KG1 (cell line): ENCODE data around the gene MAP3K12.
"Not testable (repeated sequence)": the region's sequence is repeated elsewhere in the genome, so short reads cannot be mapped to it uniquely, and the experiment has no call there.

Experiments
- DNase-seq: peaks from one replicate; lab custom pipeline; 2025; lab: John Stamatoyannopoulos, UW

Gene MAP3K12, protein sequence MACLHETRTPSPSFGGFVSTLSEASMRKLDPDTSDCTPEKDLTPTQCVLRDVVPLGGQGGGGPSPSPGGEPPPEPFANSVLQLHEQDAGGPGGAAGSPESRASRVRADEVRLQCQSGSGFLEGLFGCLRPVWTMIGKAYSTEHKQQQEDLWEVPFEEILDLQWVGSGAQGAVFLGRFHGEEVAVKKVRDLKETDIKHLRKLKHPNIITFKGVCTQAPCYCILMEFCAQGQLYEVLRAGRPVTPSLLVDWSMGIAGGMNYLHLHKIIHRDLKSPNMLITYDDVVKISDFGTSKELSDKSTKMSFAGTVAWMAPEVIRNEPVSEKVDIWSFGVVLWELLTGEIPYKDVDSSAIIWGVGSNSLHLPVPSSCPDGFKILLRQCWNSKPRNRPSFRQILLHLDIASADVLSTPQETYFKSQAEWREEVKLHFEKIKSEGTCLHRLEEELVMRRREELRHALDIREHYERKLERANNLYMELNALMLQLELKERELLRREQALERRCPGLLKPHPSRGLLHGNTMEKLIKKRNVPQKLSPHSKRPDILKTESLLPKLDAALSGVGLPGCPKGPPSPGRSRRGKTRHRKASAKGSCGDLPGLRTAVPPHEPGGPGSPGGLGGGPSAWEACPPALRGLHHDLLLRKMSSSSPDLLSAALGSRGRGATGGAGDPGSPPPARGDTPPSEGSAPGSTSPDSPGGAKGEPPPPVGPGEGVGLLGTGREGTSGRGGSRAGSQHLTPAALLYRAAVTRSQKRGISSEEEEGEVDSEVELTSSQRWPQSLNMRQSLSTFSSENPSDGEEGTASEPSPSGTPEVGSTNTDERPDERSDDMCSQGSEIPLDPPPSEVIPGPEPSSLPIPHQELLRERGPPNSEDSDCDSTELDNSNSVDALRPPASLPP

DNA sequence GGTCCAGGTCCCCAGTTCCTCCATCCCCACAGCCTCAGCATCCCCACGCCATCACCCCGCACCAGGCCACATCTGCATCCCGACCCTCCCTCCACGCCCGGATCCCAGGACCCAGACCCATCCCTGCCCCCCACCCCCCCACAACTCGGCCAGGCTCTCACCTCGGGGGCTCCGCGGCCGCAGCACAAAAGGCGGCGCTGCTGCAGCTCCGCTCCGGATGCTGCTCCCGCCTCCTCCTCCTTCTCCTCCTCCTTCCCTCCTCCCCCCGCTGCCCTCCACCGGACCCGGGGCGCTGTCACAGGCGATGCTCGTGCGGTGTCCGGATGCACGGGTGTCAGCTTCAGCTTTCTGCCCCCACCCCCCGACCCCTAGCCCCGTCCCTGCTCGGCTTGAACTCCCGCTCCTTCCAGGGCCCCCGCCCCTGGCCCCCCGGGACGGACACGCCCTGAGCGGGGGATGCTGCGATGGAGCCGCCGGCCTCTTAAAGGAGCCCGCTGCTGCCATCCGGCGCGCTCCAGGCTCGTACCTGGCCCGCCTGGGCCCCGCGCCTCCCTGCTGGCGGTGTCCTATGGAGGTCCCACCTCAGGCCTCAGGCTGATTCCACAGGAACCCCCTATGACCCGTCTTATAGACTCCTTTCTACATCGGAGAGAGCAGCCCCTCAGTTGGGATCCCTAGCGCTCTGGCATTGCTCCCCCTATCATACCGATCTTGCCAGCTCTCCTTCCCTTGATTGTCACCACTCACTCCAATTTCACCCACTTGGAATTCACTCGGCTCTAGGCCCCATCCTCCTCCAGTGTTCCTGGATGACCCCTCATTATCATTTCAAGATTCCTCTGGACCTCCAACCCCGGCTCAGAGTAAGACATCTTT lies at the start of gene MAP3K12:
MAP3K12 (minus strand) TSS at position 193 of the 876 bp plus-strand sequence. CDS start 12,067 bp downstream, outside the sequence.
- DNase-seq, result no peak

DNA sequence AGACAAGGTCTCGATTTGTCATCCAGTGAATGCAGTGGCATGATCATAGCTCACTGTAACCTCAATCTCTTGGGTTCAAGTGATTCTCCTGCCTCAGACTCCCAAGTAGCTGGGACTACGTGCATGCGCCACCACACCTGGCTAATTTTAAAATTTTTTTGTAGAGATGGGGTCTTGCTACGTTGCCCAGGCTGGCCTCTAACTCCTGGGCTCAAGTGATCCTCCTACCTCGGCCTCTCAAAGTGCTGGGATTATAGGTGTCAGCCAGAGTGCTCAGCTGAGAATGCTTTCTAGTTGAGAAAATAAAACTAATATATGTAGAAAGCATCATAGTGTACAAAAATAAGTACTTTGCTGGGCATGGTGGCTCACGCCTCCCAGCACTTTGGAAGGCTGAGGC lies 49.1 kb upstream of the MAP3K12 start:
- not testable (repeated sequence) for DNase-seq

DNA sequence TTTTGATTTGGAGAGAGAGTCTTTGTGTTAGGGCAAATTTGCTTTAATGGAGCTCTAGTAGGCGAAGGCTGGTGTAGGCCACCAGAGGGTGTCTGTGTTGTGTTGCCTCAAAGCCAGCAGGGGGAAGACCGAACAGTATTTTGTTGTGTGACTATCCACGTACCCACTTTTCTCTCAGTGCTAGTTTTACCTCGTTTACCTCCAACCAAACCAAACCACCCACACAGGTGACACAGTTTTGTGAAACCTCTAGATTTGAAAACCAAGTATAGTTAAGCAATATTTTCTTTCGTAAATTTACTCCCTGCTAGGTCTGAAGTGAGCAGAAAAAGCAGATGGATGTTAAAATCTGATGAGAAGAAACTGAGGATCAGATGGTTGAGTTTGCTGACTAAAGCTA lies 44.3 kb upstream of the MAP3K12 start:
- no peak for DNase-seq

DNA sequence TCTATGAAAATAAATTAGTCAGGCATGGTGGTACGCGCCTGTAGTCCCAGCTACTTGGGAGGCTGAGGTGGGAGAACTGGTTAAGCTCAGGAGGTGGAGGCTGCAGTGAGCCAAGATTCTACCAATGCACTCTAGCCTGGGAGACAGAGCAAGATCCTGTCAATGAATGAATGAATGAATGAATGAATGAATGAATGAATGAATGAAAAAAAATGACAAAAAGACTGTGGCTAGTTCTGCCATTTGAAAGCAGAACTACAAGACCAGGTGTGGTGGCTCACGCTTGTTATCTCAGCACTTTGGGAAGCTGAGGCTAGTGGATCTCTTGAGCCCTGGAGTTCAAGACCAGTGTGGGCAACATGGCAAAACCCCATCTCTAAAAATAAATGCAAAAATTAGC lies 40.3 kb upstream of the MAP3K12 start:
- no peak for DNase-seq

DNA sequence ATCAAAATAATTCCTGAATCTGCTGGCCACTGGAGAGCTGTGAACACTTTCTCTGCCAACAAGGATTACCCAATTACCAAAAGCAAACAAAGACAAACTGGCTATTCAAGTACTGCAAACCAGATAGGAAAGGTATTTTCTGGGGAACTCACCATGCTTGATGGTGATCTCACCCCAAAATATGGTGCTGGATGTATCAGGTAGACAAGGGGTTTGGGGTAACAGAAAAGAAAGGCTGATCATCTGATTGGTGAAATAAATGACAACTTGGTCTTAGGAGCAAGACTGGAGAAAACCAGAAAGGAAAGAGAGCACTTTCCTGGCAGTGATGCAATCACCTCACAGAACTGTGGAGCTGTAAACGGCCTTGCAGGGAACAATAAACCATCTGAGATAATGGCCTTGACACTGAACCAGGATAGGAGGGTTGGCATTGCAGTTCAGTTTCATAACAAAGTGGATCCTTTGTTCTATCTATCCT lies 39.0 kb upstream of the MAP3K12 start:
- DNase-seq, result no peak

DNA sequence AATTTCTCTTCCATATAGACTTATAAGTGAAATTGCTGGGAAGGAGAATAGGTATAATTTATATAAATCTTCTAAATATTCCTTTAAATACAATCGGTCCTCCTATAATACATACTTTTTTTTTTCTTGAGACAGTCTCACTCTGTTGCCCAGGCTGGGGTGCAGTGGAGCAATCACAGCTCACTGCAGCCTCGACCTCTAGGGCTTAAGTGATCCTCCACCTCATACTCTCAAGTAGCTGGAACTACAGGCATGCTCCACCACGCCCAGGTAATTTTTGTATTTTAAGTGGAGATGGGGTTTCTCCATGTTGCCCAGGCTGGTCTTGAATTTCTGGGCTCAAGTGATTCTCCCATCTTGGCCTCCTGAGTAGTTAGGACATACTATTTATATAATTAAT lies 37.7 kb upstream of the MAP3K12 start:
- DNase-seq, result no peak

DNA sequence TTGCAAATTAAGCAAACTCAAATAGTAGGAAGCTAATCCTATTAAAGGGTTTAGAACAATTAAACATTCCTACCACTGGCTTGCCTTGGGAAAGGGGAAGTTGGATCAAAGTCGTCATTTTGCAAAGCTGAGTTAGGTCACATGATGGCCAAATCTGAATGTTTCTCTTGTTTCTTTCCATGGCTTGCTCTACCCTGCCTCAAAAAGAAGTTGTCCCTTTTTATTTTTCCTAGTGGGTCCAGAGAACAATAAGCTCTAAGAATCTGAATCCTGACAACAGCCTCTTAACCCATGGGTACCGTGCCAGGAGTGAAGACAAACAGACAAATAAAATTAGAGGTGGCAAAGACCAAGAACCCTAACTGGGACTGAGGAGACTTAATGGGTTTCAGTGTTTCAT lies 34.2 kb upstream of the MAP3K12 start:
- no peak for DNase-seq

DNA sequence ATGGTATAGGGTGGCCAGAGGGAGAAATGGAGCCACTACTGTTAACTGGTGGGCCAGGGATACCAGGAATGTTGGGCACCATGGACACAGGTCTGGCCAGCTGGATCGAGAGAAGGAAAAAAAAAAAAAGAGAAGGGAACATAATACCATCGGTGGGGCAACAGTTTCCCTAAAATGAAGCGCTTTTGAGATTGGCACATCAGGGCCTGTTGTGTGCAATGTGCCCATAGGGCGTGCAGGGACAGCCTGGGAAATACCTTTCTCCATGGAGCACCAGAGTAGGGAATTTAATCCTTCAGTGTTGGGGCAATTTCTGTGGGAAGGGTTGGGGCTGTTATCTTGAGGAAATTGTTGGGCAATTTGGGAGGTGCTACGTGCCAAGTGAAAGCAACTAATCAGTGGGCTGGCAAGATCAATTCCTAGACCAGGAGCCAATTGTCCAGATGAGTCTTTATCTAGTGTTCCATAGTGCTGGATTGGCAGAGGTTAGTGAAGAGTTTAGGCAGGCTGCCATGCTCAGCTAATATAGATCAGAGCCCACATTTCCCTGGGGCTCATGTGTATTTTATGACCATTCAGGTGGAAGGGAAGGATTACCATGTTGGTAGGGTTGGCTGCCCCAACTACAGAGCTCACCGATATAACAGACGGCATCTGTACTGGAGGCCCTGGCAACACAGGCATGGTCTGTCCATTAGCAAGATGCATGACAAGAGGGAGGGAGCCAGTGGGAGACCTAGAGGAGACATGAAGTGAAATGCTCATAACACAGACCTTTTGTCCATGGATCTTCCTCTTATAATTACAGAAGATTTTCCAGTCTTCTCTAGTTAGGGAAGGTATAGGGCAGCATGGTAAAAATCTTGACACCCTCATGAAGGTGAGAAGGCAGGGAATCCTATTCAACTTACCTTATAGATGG lies 33.5 kb upstream of the MAP3K12 start:
- no peak for DNase-seq

DNA sequence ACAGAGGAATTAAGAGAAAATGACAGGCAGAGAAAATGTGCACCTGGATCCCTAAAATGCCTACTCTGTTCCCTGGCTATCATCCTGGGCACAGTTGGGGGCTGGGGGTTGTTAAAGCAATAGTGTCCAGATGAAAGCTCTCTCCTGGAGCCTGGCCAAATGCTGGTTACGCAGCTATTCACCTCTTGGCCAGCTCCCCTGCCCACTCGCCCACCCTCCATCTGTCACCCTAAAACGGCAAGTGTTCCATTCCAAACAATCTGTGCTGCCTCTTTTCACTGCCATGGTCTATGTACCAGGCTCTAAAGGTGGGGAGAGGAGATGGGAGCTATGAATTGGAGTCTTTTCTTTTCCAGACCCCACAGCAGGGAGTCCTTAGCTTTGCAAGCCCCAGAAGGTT lies 32.8 kb upstream of the MAP3K12 start:
- DNase-seq, result no peak

DNA sequence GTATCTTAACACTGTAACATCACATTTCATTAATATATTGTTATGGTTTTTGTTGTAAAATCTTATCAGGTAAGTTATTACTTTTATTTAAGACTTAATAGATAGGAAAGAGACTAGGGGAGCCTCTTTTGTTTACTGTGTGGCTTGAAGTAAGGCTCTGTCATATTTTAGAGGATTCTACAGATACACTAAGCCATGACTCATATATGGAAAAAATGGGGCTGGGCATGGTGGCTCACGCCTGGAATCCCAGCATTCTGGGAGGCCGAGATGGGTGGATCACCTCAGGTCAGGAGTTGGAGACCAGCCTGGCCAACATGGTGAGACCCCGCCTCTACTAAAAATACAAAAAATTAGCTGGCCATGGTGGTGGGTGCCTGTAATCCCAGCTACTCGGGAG lies 31.7 kb upstream of the MAP3K12 start:
- DNase-seq, result no peak

DNA sequence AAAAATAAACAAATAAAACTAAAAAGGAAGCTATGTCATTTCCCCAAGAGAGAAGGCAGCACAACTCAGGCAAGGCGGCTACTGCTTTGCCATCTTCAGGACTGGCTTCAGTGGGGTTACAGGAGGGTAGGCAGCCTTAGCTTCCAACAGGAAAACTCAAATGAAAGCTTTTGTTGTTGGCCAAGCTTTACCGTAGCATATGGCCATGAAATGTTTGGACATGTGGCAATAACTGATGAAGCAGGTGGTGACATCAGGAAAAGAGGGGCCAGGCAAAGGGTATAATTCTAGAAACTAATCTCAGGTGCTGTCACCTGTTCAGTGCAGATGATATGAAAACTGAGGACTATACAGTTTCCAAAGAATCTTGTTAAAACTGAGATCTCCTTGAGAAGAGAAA lies 30.8 kb upstream of the MAP3K12 start:
- no peak for DNase-seq

DNA sequence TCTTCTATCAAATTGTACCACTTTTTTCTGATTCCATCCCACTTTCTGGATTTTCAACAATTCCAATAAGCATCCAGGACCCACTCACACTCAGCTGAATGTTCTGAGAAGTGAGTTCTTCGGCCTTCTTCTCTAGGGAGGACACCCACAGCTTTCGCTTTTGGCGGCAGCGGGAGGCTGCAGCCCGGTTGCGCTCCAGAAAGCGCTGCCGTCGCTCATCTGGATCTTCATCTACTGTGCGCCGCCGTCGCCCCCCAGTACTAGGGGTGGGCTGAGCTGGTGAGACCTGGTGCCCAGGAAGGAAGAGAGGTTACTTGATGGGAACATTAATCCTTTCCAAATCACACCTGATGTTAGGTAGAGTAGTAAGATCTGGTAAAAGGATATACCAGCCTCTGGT lies 25.2 kb upstream of the MAP3K12 start:
- DNase-seq, result no peak

DNA sequence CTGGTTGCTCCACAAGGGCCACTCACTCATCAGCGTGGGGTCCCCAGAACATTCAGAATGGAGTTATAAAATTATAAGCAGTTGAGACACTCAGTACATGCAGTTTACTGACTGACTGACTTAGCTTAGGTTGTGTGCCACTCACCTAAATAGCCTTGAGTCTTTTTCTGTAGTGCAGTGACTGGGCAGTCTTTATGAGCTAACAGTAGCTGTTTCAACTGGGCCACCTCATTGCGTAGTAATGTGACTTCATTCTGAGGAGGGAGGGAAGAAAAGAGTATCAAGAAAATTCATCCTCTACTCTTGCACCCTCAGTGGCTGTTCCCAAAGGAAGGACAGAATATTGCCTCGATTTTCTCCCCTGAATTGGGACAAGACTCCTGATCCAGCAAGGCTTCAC lies 23.9 kb upstream of the MAP3K12 start:
- DNase-seq, result no peak

DNA sequence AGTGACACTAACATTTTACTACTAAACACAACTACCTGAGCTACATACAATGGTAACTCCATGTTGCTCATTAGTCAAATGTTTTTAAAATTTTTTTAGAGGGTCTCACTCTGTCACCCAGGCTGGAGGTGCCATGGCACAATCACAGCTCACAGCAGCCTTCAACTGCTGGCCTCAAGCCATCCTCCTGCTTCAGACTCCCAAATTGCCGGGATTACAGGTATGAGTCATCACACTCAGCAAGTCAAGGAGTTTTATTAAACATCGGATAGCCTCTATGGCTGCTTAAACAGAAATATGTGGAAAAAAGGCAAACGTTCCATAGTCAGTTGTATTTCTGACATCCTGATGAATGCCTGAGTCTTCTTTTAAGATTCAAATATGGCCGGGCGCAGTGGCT lies 19.1 kb upstream of the MAP3K12 start:
- no peak for DNase-seq

DNA sequence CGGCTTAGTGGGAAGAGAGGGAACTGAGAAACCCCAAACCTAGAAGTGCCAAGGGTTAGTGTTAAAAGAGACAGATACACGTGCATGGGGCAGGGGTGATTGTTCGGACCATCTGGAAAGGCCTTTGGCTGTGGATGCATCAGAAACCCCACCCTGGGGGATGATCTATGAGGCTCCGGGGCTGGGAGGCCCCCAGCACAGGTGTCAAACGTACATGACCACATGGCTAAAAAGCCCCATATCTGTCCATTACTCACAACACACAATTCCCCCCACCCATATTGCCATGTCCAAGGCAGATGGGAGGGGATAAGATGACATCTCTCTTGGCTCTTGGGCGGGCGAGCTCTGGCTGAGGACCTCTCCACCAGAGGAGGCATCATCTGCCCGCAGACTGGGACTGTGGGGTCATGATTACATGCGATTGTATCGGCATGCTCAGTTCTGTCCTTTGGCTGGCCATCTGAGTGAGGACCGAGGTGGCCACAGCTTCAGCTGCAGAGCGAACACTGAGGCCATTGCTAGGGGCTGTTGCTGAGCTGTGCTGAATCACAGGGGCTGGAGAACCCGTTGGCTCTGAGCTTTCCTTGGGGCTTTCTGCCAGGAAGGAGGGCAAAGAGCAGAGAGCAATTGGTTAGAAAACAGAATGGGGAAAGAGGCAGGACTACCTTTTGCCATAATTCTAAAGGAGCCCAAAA lies 17.6 kb upstream of the MAP3K12 start:
- DNase-seq, result no peak

DNA sequence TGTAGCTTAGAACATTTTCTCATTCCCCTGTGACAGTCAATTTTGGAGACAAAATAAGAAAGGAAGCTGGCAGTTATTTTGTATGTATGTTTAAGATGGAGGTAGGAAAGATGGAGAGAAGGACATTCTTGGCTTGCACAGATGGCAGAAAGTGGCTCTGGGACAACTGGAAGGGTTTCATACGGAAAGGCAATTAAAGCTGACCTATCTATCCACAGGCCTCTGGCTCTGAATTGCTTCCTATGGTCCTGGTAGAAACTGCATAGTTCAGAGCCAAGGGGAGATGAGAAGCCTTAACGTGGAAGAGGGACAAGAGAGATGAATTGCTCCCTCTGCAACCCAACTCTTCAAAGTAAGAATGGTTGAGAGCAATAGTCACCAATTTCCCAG lies 16.0 kb upstream of the MAP3K12 start:
- DNase-seq, result no peak

DNA sequence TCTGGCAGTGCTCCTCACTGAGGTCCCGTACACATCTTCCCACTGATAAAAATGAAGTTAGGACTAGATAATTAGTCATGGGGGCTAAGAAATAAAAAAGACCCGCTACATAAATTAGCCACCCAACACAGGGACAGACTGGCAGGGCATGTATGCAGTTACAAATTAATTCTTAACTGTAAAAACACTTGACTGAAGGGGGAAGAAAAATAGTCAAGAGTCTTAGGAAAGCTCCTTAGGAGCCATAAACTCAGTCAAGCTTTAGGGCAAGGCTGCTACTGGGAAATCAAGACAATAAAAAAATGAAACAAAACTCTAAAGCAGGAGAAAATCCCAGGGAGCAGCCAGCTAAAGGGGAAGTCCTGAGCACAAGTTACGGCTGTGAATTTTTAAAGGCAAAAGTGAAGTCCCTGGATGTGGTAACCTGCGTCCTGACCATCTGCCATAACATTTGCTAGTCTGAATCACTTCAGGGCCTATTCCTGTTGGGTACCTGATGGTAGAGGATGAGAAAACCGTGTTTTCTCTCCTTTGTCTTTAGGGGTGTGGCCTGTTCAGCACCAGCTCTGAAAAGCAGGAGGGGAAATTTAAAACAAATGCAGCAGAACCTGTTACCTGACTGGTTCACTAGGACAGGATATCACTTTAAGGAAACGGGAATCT lies 15.5 kb upstream of the MAP3K12 start:
- DNase-seq, result no peak

DNA sequence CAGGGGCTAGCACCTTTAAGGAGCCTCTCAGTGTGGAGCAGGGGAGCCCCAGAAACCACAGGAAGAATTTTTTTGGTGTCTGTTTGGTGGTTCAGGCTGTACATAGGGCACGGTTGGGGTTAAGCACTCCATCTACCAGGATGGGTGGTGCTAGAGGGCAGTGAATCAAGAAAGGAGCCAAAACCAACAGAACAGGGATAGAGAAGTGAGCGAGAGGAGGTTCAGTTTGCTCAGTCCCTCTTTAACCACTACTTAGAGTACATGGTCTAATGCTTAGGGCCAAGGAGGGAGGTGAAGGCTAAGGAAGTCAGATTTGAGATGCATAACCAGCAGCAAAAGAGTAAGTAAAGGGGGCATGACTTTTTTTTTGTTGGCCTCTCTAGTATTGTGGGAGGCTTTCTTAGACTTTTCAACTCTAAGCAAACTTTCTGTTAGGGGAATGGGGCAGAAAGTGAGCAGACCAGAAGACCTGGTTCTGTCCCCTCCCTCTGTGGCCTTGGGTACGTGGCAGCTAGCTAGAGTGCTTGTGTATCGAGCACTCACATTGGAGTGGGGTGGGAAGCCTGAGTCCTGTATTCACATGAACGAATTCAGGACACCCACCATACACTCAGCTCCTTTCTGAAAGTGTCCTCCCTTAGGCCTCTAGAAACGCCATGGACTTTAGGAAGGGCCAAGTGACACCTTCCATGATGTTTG lies 14.6 kb upstream of the MAP3K12 start:
- no peak for DNase-seq

DNA sequence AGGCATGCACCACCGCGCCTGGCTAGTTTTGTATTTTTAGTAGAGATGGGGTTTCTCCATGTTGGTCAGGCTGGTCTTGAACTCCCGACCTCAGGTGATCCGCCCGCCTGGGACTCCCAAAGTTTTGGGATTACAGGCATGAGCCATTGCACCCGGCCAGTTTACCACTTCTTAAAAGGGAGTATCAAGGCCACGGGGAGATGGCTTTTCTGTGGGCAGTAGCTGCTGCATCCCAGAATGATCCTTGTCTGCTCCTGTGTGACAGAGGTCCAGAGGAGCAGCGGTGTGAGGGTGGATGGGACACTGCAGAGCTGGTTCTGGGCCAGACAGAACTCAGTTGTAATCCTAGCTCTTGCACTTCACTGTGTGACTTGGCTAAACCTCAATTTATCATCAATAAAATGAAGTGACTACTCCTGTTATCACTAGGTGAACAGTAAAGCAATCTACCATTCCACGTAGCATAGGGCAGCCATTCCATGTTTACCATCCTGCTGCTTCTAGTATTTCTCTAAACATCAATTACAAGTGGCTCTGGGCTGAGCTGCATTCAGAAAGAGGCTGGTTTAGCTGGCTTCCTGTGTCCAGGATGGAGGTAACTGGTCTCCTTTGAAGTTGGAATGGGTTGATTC lies 11.0 kb upstream of the MAP3K12 start:
- no peak for DNase-seq
